Keratinocyte (primary cell): ENCODE data around the gene TANK. TPM values are rescaled to one million over a fixed set of nuclear protein-coding genes. Genes with fewer than 3 reads are reported as not detected.

Experiments used
- DNase-seq: peaks from one replicate; pipeline ENCODE4 v3.0.0-alpha.2; 2011; ENCODE audit warnings: low read depth, missing footprints, low spot score
- FAIRE-seq: peaks from 2 replicates; lab custom pipeline; 2011; peaks lifted over from hg19 to GRCh38; lab: Jason Lieb, UNC
- H2AFZ ChIP-seq: 2 replicates; pipeline ENCODE4 v1.6.0; 2012; ENCODE audit warnings: low read length, control low read depth, inconsistent platforms; ENCODE audit not compliant: control insufficient read depth
- H3K27ac ChIP-seq: 2 replicates; pipeline ENCODE4 v1.5.1; 2011; ENCODE audit warnings: low read length; ENCODE audit not compliant: control insufficient read depth, insufficient read depth
- H3K27me3 ChIP-seq: 3 replicates; pipeline ENCODE4 v1.6.0; 2011; ENCODE audit warnings: low read length; ENCODE audit not compliant: control insufficient read depth, insufficient read depth; ENCODE audit errors: extremely low read depth
- H3K36me3 ChIP-seq, 2 experiments: 2 replicates in 1 of 2; 3 replicates in 1 of 2; pipeline ENCODE4 v1.5.1; 2011; ENCODE audit warnings: low read length in 2 of 2, mild to moderate bottlenecking in 1 of 2; ENCODE audit not compliant: control insufficient read depth in 2 of 2, insufficient read depth in 2 of 2; ENCODE audit errors: extremely low read depth in 1 of 2
- H3K4me1 ChIP-seq: 3 replicates; pipeline ENCODE4 v1.5.1; 2011; ENCODE audit warnings: low read length; ENCODE audit not compliant: control insufficient read depth, insufficient read depth; ENCODE audit errors: extremely low read depth
- H3K4me2 ChIP-seq: 3 replicates; pipeline ENCODE4 v1.6.0; 2011; ENCODE audit warnings: low read depth, low read length; ENCODE audit not compliant: control insufficient read depth, insufficient read depth; ENCODE audit errors: extremely low read depth
- H3K4me3 ChIP-seq, 3 experiments: fragments of 200-600 bp in 1 of 3; sonication (generic) in 1 of 3; 2 replicates in 2 of 3; 3 replicates in 1 of 3; pipeline ENCODE4 v1.5.1; 2011 to 2016; ENCODE audit warnings: low read length in 3 of 3, mild to moderate bottlenecking in 3 of 3, control low read depth in 2 of 3, inconsistent platforms in 1 of 3, low read depth in 1 of 3, mixed read lengths in 1 of 3, mixed run types in 1 of 3, moderate library complexity in 1 of 3; ENCODE audit not compliant: control insufficient read depth in 2 of 3, insufficient read depth in 2 of 3; ENCODE audit errors: extremely low read depth in 1 of 3
- H3K79me2 ChIP-seq: 2 replicates; pipeline ENCODE4 v1.6.0; 2012; ENCODE audit warnings: low read length; ENCODE audit not compliant: control insufficient read depth, insufficient read depth
- H3K9ac ChIP-seq: 3 replicates; pipeline ENCODE4 v1.6.0; 2011; ENCODE audit warnings: low read length; ENCODE audit not compliant: control insufficient read depth, insufficient read depth; ENCODE audit errors: extremely low read depth
- H3K9me1 ChIP-seq: 3 replicates; pipeline ENCODE4 v1.6.0; 2011; ENCODE audit warnings: low read length; ENCODE audit not compliant: control insufficient read depth, insufficient read depth; ENCODE audit errors: extremely low read depth
- H3K9me3 ChIP-seq: 2 replicates; pipeline ENCODE4 v1.5.1; 2012; ENCODE audit warnings: low read depth, low read length; ENCODE audit not compliant: control insufficient read depth
- H4K20me1 ChIP-seq: 3 replicates; pipeline ENCODE4 v1.6.0; 2011; ENCODE audit warnings: low read length; ENCODE audit not compliant: control insufficient read depth, insufficient read depth; ENCODE audit errors: extremely low read depth
- CTCF ChIP-seq, 3 experiments: IDR thresholded peaks in 1 of 3; conservative IDR thresholded peaks in 1 of 3; optimal IDR thresholded peaks in 1 of 3; 2 replicates in 2 of 3; 3 replicates in 1 of 3; pipeline versions ENCODE3 to v1.5.1; 2011; ENCODE audit warnings: low read length in 3 of 3, mild to moderate bottlenecking in 3 of 3, moderate library complexity in 2 of 3, control low read depth in 1 of 3, inconsistent platforms in 1 of 3; ENCODE audit not compliant: insufficient read depth in 2 of 3; ENCODE audit errors: extremely low read depth in 1 of 3
- EZH2 ChIP-seq: IDR thresholded peaks from one replicate; pipeline ENCODE4 v1.6.1; 2012; ENCODE audit warnings: inconsistent platforms, mild to moderate bottlenecking, low read length, moderate library complexity
- dilution Hi-C: fragments of 300-500 bp; cut with MboI; formaldehyde crosslinking; loops from one replicate; pipeline ENCODE4 v1.7.0; 2020; ENCODE audit warnings: low sequenced_read_pairs; ENCODE audit not compliant: extremely low pct_ligation_motif_present
- polyA plus RNA-seq, 5 experiments: library from polyadenylated mRNA; depleted of rRNA in 3 of 5; stranded (reverse) in 3 of 5; stranded (forward) in 1 of 5; unstranded in 1 of 5; fragments of >200 nt; gene quantifications; 1 replicate in 1 of 5; 2 replicates in 3 of 5; 3 replicates in 1 of 5; pipeline versions ENCODE4 v1.2.1 to v1.2.3, GENCODE V29; 2011 to 2012; ENCODE audit warnings: missing spikeins in 2 of 5, low read depth in 1 of 5, low replicate concordance in 1 of 5

The TANK gene
- polyA plus RNA-seq, 1 donor (not counting 4 experiments of a cell fraction or from before 2014, with no cell fraction given): 47.2 TPM

DNA sequence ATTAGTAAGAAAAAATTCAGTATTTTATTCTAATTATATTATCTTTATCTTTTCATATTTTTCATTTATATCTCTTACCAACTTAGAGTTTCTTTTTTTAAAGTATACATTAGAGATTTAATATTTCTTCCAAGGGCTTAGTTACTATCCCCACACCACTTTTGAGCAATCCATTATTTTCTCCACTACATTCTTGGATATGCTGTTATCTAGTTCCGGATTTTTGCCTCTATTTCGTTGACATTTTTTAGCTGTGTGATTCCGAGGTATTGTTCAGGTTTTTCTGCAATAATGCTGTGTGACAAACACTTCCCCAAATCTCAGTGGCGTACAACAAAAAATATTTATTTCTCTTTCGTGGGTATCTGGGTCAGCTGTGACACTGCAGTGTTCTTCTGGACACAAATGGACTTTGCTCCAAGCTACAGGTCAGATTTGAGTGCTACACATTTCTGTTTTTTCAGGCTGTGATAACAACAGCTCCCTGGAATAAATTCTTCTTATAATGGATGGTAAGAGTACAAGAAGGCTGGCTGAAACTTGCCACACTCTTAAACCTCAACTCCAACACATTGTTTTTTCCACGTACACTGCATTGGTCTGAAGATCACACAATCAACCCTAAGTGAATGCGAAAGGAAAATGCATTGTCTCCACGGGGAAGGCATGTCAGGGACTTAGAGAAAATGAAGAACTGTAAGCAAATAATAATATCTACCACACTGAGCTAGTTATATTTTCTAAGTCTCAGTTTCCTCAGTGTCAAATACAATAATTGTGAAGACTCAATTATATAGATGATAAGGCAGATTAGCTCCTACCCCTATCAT is 97.1 kb downstream of the TANK start:
- Histone ChIP-seq H3K36me3 (no peaks in the 10 kb centered on the region), H4K20me1 (no peaks in the 10 kb centered on the region), H3K79me2 (no peaks in the 10 kb centered on the region), H2AFZ (no peak overlapping the region), H3K9ac (no peak overlapping the region), H3K4me1 (no peaks in the 10 kb centered on the region), H3K27ac (no peak overlapping the region), H3K4me2 (no peak overlapping the region), H3K9me3 (no peaks in the 10 kb centered on the region), H3K9me1 (no peaks in the 10 kb centered on the region), H3K4me3 (no peak overlapping the region), H3K27me3 (no peaks in the 10 kb centered on the region)
- FAIRE-seq (no peak), DNase-seq (no peak)
- TF ChIP-seq EZH2: no peak
- no peak for TF ChIP-seq CTCF (optimal IDR thresholded peaks at IDR 0.05 in 1 of 3, IDR thresholded peaks at IDR 0.05 in 1 of 3, conservative IDR thresholded peaks at IDR 0.05 in 1 of 3; ENCODE audit: extremely low read depth in 1 of 3, insufficient read depth in 2 of 3, low read length in 3 of 3)
- dilution Hi-C loops: no loop called here

DNA sequence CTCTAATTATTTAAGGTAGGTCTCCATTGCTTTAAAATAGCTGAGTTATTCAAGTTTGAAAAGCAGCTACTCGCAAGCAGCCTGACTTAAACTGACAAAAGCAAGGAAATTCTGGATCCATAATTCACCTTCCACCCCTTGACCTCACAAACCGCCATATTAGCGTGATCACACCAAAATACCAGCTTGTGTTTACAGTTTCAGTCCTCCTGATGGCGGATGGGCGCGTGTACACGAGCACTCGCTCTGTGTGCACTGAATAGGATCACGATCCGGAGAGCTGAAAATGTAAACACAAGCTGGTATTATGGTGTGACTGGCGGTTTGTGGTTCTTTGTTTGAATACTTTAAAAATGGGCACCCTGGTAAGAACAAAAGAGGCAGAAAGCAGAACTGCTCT is 105.6 kb downstream of the TANK start:
- Histone ChIP-seq H3K4me1 (no peaks in the 10 kb centered on the region), H3K27ac (no peak overlapping the region), H3K36me3 (no peaks in the 10 kb centered on the region), H3K9me1 (no peaks in the 10 kb centered on the region), H3K79me2 (no peaks in the 10 kb centered on the region), H3K4me2 (no peak overlapping the region), H3K27me3 (no peaks in the 10 kb centered on the region), H4K20me1 (no peaks in the 10 kb centered on the region), H2AFZ (no peak overlapping the region), H3K4me3 (no peak overlapping the region), H3K9me3 (no peaks in the 10 kb centered on the region), H3K9ac (no peak overlapping the region)
- TF ChIP-seq CTCF (optimal IDR thresholded peaks at IDR 0.05 in 1 of 3, IDR thresholded peaks at IDR 0.05 in 1 of 3, conservative IDR thresholded peaks at IDR 0.05 in 1 of 3; ENCODE audit: extremely low read depth in 1 of 3, insufficient read depth in 2 of 3, low read length in 3 of 3) (no peak), EZH2 (no peak)
- dilution Hi-C loops: no loop called here
- DNase-seq (no peak), FAIRE-seq (no peak)
